Caco-2 (cell line): ENCODE results near the gene KLHL17. TPM values are rescaled to one million over a fixed set of nuclear protein-coding genes. Genes with fewer than 3 reads are reported as not detected.
A peak's percentile ranks its signal among the peaks of the same experiment; 100 is the strongest.

Experiments
- BruUV-seq: library from RNA; stranded (reverse); fragments of 400-500 nt; replicated peaks from 2 replicates; lab custom pipeline; 2021; lab: Mats Ljungman, UMichigan
- CTCF ChIA-PET: fragments of 300-600 bp; sonication (Branson Sonifier 250); formaldehyde crosslinking; loops from one replicate; lab custom pipeline; 2022; ENCODE audit warnings: antibody characterized with exemption; lab: Charles Lee
- POLR2A ChIA-PET: fragments of 300-600 bp; sonication (Branson Sonifier 250); formaldehyde crosslinking; loops from one replicate; lab custom pipeline; 2022; ENCODE audit warnings: antibody characterized with exemption; lab: Charles Lee
- DNase-seq, 2 experiments: peaks; one replicate each; pipeline versions ENCODE4 v3.0.0 to v3.0.0-alpha.2; 2020 to 2022
- H3K27me3 ChIP-seq: replicated peaks from 2 replicates; pipeline ENCODE4 v1.6.0; 2011; ENCODE audit warnings: low read length; ENCODE audit not compliant: control insufficient read depth, insufficient read depth
- H3K36me3 ChIP-seq: 2 replicates; pipeline ENCODE4 v1.5.1; 2011; ENCODE audit warnings: low read length; ENCODE audit not compliant: control insufficient read depth, insufficient read depth
- H3K4me1 ChIP-seq: fragments of 250-450 bp; sonication (Bioruptor Pico); 2 replicates; pipeline ENCODE4 v1.5.1; 2020; ENCODE audit warnings: mild to moderate bottlenecking
- H3K4me3 ChIP-seq: 2 replicates; pipeline ENCODE4 v1.5.1; 2011; ENCODE audit warnings: low read depth, mild to moderate bottlenecking, control low read depth, low read length
- H3K9me3 ChIP-seq: fragments of 250-450 bp; sonication (Bioruptor Pico); 2 replicates; pipeline ENCODE4 v1.5.1; 2020; ENCODE audit warnings: mild to moderate bottlenecking, moderate library complexity
- H3K27ac Mint-ChIP-seq: one replicate; pipeline ENCODE4 v1.8.0; 2022; ENCODE audit warnings: mixed read lengths; ENCODE audit not compliant: unreplicated experiment
- H3K27me3 Mint-ChIP-seq: one replicate; pipeline ENCODE4 v1.8.0; 2022; ENCODE audit warnings: mixed read lengths; ENCODE audit not compliant: insufficient read depth, unreplicated experiment
- H3K36me3 Mint-ChIP-seq: one replicate; pipeline ENCODE4 v1.8.0; 2022; ENCODE audit warnings: mild to moderate bottlenecking, mixed read lengths; ENCODE audit not compliant: insufficient read depth, unreplicated experiment
- H3K4me1 Mint-ChIP-seq: one replicate; pipeline ENCODE4 v1.8.0; 2022; ENCODE audit warnings: low read depth, mixed read lengths; ENCODE audit not compliant: unreplicated experiment
- H3K4me3 Mint-ChIP-seq: one replicate; pipeline ENCODE4 v1.8.0; 2022; ENCODE audit warnings: mild to moderate bottlenecking, moderate library complexity, mixed read lengths; ENCODE audit not compliant: unreplicated experiment
- H3K9me3 Mint-ChIP-seq: one replicate; pipeline ENCODE4 v1.8.0; 2022; ENCODE audit warnings: mixed read lengths; ENCODE audit not compliant: unreplicated experiment
- CTCF ChIP-seq, 2 experiments: fragments of 200-600 bp in 1 of 2; IDR thresholded peaks; 1 replicate in 1 of 2; 2 replicates in 1 of 2; pipeline versions ENCODE4 v1.5.1 to v1.8.0; 2011 to 2022; ENCODE audit warnings: antibody characterized with exemption in 1 of 2, control low read depth in 1 of 2, inconsistent platforms in 1 of 2, low read depth in 1 of 2, low read length in 1 of 2, mild to moderate bottlenecking in 1 of 2, moderate library complexity in 1 of 2; ENCODE audit not compliant: insufficient read depth in 1 of 2, severe bottlenecking in 1 of 2, unreplicated experiment in 1 of 2
- intact Hi-C: fragments of 100-400 bp; cut with micrococcal nuclease; formaldehyde crosslinking; loops from one replicate; pipeline ENCODE4 v1.10.0; 2022; ENCODE audit not compliant: unreplicated experiment
- total RNA-seq: library from RNA; stranded (reverse); gene quantifications from 2 replicates; pipeline ENCODE4 v1.2.3, GENCODE V29; 2022

Gene KLHL17
- total RNA-seq, 1 experiment from 2014 or later, result 33.1 TPM

DNA sequence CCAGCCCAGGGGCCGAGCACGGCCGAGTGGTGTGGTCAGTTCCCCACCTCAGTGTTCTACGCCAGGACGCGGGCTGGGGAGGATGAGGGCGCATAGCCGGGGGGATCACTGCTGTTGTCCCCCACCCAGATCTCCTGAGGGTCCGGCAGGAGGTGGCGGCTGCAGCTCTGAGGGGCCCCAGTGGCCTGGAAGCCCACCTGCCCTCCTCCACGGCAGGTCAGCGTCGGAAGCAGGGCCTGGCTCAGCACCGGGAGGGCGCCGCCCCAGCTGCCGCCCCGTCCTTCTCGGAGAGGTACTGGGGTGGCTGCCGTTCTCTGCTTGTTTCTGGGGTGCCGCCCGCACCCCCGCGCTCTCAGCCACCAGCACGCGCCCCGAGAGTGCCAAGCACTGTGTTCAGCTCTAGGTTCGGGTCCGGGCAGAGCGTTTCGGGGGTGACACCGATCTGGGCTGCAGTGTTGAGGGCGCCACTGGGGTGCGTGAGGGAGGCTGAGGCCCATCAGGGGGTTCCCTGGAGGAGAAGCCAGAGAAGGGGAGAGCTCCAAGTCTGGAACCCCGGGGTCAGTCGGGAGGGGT lies 19.3 kb upstream of the KLHL17 start:
- intact Hi-C loops, result no loop called here
- TF ChIP-seq CTCF (IDR thresholded peaks at IDR 0.05; ENCODE audit: insufficient read depth in 1 of 2, low read depth in 1 of 2, low read length in 1 of 2, severe bottlenecking in 1 of 2, unreplicated experiment in 1 of 2), result no peak
- H3K4me1 ChIP-seq, result peaks cover 20% of the 10 kb centered on the region
- no peaks in the 10 kb centered on the region for H3K9me3 ChIP-seq
- Mint-ChIP-seq H3K27ac (no peak overlapping the region), H3K4me3 (peak overlapping the region; percentile 68), H3K36me3 (peaks cover 28% of the 10 kb centered on the region), H3K27me3 (peaks cover 3% of the 10 kb centered on the region), H3K9me3 (no peaks in the 10 kb centered on the region), H3K4me1 (no peaks in the 10 kb centered on the region)
- ChIA-PET POLR2A (no interaction called here), CTCF (interaction anchor here (2.1 kb wide), 1 partner anchor 36 kb away, joined by 8 read pairs; no protein-coding TSS in a partner anchor)
- no TSS peak for BruUV-seq
- no peaks in the 10 kb centered on the region for H3K36me3 ChIP-seq
- no peak for DNase-seq
- H3K4me3 ChIP-seq, result peak overlapping the region; percentile 31
- H3K27me3 ChIP-seq, result peaks cover 4% of the 10 kb centered on the region; the same call in 1 of the 2 replicates

DNA sequence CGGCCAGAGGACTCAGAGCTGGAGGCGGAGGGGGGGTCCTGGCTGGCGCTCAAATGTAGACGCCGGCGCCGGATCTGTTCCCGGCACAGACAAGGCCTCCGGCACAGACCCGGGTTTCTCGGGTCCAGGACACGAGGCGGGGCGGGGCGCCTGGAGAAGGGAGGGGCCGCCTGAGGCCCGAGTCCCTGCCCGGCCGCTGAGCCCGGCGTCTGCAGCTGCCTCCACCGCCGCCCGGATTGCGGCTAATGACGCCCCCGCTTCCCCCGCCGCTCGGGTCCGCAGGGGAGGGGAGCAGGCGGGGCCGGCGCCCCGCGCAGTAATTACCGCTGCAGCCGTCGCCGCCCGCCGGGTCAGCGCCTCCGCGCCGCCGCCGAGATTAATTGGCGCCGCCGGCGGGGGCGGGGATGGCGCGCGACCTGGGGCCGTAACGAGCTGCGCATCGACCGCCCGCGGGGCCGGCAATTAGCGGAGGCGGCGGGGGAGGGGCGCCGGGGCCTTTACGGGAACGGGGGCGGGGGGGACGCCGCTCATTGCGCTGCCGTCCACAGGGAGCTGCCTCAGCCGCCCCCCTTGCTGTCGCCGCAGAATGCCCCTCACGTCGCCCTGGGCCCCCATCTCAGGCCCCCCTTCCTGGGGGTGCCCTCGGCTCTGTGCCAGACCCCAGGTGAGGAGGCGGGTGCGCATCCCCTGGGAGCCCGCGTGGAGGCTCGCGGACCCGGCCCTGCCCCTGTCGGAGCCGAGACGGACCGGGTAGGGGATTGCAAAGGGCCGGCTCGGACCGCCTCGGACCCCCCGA lies 18.6 kb upstream of the KLHL17 start:
- TF ChIP-seq CTCF (IDR thresholded peaks at IDR 0.05; ENCODE audit: insufficient read depth in 1 of 2, low read depth in 1 of 2, low read length in 1 of 2, severe bottlenecking in 1 of 2, unreplicated experiment in 1 of 2), result no peak
- Histone ChIP-seq H3K27me3 (peaks cover 4% of the 10 kb centered on the region; the same call in 1 of the 2 replicates), H3K9me3 (no peaks in the 10 kb centered on the region), H3K4me3 (peak overlapping the region; percentile 31), H3K4me1 (peaks cover 20% of the 10 kb centered on the region), H3K36me3 (no peaks in the 10 kb centered on the region)
- Mint-ChIP-seq H3K27me3 (peaks cover 3% of the 10 kb centered on the region), H3K27ac (no peak overlapping the region), H3K9me3 (no peaks in the 10 kb centered on the region), H3K36me3 (peaks cover 28% of the 10 kb centered on the region), H3K4me1 (no peaks in the 10 kb centered on the region), H3K4me3 (peak overlapping the region; percentile 68)
- ChIA-PET CTCF (interaction anchor here (0.6 to 1.4 kb wide), 3 partner anchors 8 to 429 kb away, joined by 3 to 4 read pairs (median 4); no protein-coding TSS in a partner anchor), POLR2A (no interaction called here)
- no TSS peak for BruUV-seq
- intact Hi-C loops, result no loop called here
- peak; percentile 65 to 70 for DNase-seq

DNA sequence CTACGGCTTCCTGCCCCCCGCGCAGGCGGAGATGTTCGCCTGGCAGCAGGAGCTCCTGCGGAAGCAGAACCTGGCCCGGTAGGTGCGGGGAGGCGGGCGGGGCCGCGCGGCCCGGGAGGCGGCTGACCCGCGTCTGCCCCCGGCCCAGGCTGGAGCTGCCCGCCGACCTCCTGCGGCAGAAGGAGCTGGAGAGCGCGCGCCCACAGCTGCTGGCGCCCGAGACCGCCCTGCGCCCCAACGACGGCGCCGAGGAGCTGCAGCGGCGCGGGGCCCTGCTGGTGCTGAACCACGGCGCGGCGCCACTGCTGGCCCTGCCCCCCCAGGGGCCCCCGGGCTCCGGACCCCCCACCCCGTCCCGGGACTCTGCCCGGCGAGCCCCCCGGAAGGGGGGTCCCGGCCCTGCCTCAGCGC lies 18.0 kb upstream of the KLHL17 start:
- peak overlapping the region; percentile 31 for H3K4me3 ChIP-seq
- Mint-ChIP-seq H3K36me3 (peaks cover 28% of the 10 kb centered on the region), H3K27ac (no peak overlapping the region), H3K4me1 (no peaks in the 10 kb centered on the region), H3K27me3 (peaks cover 3% of the 10 kb centered on the region), H3K4me3 (no peak overlapping the region), H3K9me3 (no peaks in the 10 kb centered on the region)
- peaks cover 20% of the 10 kb centered on the region for H3K4me1 ChIP-seq
- H3K36me3 ChIP-seq, result no peaks in the 10 kb centered on the region; the same call in 1 of the 2 replicates
- TF ChIP-seq CTCF (IDR thresholded peaks at IDR 0.05; ENCODE audit: insufficient read depth in 1 of 2, low read depth in 1 of 2, low read length in 1 of 2, severe bottlenecking in 1 of 2, unreplicated experiment in 1 of 2), result no peak
- intact Hi-C loops, result no loop called here
- peaks cover 4% of the 10 kb centered on the region; the same call in 1 of the 2 replicates for H3K27me3 ChIP-seq
- DNase-seq, result no peak
- no TSS peak for BruUV-seq
- CTCF ChIA-PET, result interaction anchor here (0.5 to 1.4 kb wide), 5 partner anchors 9 to 428 kb away, joined by 3 to 4 read pairs (median 4); no protein-coding TSS in a partner anchor
- POLR2A ChIA-PET, result no interaction called here
- H3K9me3 ChIP-seq, result no peaks in the 10 kb centered on the region
